AG09309 (cell line): ENCODE results near the gene CD109.

Experiments used
- DNase-seq: peaks from one replicate; pipeline ENCODE4 v3.0.0-alpha.2; 2010; ENCODE audit warnings: low read depth
- H3K4me3 ChIP-seq: 2 replicates; pipeline ENCODE4 v1.5.1; 2011; ENCODE audit warnings: mild to moderate bottlenecking, low read depth, low read length, moderate library complexity; ENCODE audit not compliant: control insufficient read depth
- CTCF ChIP-seq: IDR thresholded peaks from 2 replicates; pipeline ENCODE4 v1.5.1; 2011; ENCODE audit warnings: mild to moderate bottlenecking, low read depth, low read length, inconsistent platforms; ENCODE audit not compliant: insufficient read depth, control insufficient read depth; ENCODE audit errors: missing control alignments

Gene CD109

GRCh38 chr6:73688351-73688750 lies 7.7 kb upstream of the CD109 start:
- TF ChIP-seq CTCF = no peak
- no peak for DNase-seq
- no peak overlapping the region for H3K4me3 ChIP-seq

GRCh38 chr6:73690056-73690455 lies 5.9 kb upstream of the CD109 start:
- H3K4me3 ChIP-seq = no peak overlapping the region
- no peak for TF ChIP-seq CTCF
- DNase-seq = no peak

GRCh38 chr6:73691512-73691911 lies 4.5 kb upstream of the CD109 start:
- DNase-seq = no peak
- H3K4me3 ChIP-seq = no peak overlapping the region
- TF ChIP-seq CTCF = no peak

GRCh38 chr6:73694711-73695411 lies 1.1 kb upstream of the CD109 start:
- no peak for DNase-seq

GRCh38 chr6:73696966-73697655 lies 1.1 kb downstream of the CD109 start:
- peak overlapping the region; percentile 66 for H3K4me3 ChIP-seq
- no peak for TF ChIP-seq CTCF
- DNase-seq = no peak

More at GRCh38 chr6:73694711-73695411, 1.1 kb upstream of the CD109 start:
- H3K4me3 ChIP-seq = peak overlapping the region; percentile 66
- no peak for TF ChIP-seq CTCF

- H3K4me3 ChIP-seq = no peak overlapping the region
- no peak for TF ChIP-seq CTCF
- no peak for DNase-seq
Observed at GRCh38 chr6:73699676-73700459, 3.9 kb downstream of the CD109 start.
